Endothelial cell of umbilical vein (primary cell): Measurements from ENCODE around the gene PCDHA5. TPM values are rescaled to one million over a fixed set of nuclear protein-coding genes. Genes with fewer than 3 reads are reported as not detected.

Experiments
- BruUV-seq: library from RNA; stranded (reverse); fragments of 400-500 nt; replicated peaks from 2 replicates; lab custom pipeline; 2021; lab: Mats Ljungman, UMichigan
- CTCF ChIA-PET: fragments of 300-600, 350-600 bp; sonication (Branson Sonifier 250); formaldehyde crosslinking; loops from one replicate; lab custom pipeline; 2021; ENCODE audit warnings: antibody characterized with exemption, inconsistent platforms; lab: Charles Lee
- POLR2A ChIA-PET: fragments of 300-600, 350-600 bp; sonication (Branson Sonifier 250); formaldehyde crosslinking; loops from one replicate; lab custom pipeline; 2021; ENCODE audit warnings: antibody characterized with exemption, inconsistent platforms; lab: Charles Lee
- DNase-seq: peaks from one replicate; pipeline ENCODE4 v3.0.0-alpha.2; 2011; ENCODE audit warnings: low read depth, low spot score
- FAIRE-seq: peaks from 2 replicates; lab custom pipeline; 2011; peaks lifted over from hg19 to GRCh38; lab: Jason Lieb, UNC
- H2AFZ ChIP-seq: 2 replicates; pipeline ENCODE4 v1.6.0; 2012; ENCODE audit warnings: low read depth, low read length, control low read depth, inconsistent platforms
- H3K27ac ChIP-seq: 2 replicates; pipeline ENCODE4 v1.5.1; 2011; ENCODE audit warnings: low read depth, mild to moderate bottlenecking, control low read depth, low read length, moderate library complexity; ENCODE audit not compliant: insufficient read depth
- H3K27me3 ChIP-seq, 2 experiments: 2 replicates each; pipeline versions ENCODE4 v1.6.0 to v1.6.1; 2011; ENCODE audit warnings: low read length in 2 of 2, mixed read lengths in 1 of 2; ENCODE audit not compliant: control insufficient read depth in 2 of 2, insufficient read depth in 2 of 2
- H3K36me3 ChIP-seq, 2 experiments: 2 replicates in 1 of 2; 3 replicates in 1 of 2; pipeline ENCODE4 v1.5.1; 2011; ENCODE audit warnings: low read length in 2 of 2, mild to moderate bottlenecking in 1 of 2, moderate library complexity in 1 of 2; ENCODE audit not compliant: control insufficient read depth in 2 of 2, insufficient read depth in 2 of 2; ENCODE audit errors: extremely low read depth in 1 of 2
- H3K4me1 ChIP-seq: 3 replicates; pipeline ENCODE4 v1.5.1; 2011; ENCODE audit warnings: mild to moderate bottlenecking, low read length; ENCODE audit not compliant: control insufficient read depth, insufficient read depth; ENCODE audit errors: extremely low read depth
- H3K4me2 ChIP-seq: 2 replicates; pipeline ENCODE4 v1.6.1; 2011; ENCODE audit warnings: low read length, control low read depth, mixed read lengths; ENCODE audit not compliant: insufficient read depth
- H3K4me3 ChIP-seq, 3 experiments: fragments of 200-600 bp in 1 of 3; sonication (generic), shearing (Covaris generic) in 1 of 3; replicated peaks in 1 of 3; 2 replicates each; pipeline ENCODE4 v1.5.1; 2011 to 2016; ENCODE audit warnings: control low read depth in 3 of 3, low read length in 3 of 3, mild to moderate bottlenecking in 2 of 3, inconsistent platforms in 1 of 3, low read depth in 1 of 3, moderate library complexity in 1 of 3; ENCODE audit not compliant: insufficient read depth in 1 of 3
- H3K79me2 ChIP-seq: 2 replicates; pipeline ENCODE4 v1.6.0; 2012; ENCODE audit warnings: low read length, inconsistent platforms; ENCODE audit not compliant: control insufficient read depth, insufficient read depth
- H3K9ac ChIP-seq: replicated peaks from 2 replicates; pipeline ENCODE3; 2011; ENCODE audit warnings: low read length, control low read depth; ENCODE audit not compliant: insufficient read depth; ENCODE audit errors: extremely low read depth
- H3K9me1 ChIP-seq: replicated peaks from 3 replicates; pipeline ENCODE4 v1.6.0; 2011; ENCODE audit warnings: mild to moderate bottlenecking, low read length; ENCODE audit not compliant: control insufficient read depth, insufficient read depth; ENCODE audit errors: extremely low read depth
- H3K9me3 ChIP-seq: replicated peaks from 2 replicates; pipeline ENCODE4 v1.5.1; 2012; ENCODE audit warnings: low read length, inconsistent platforms; ENCODE audit not compliant: control insufficient read depth, insufficient read depth
- H4K20me1 ChIP-seq: replicated peaks from 2 replicates; pipeline ENCODE3; 2011; ENCODE audit warnings: mild to moderate bottlenecking, low read length; ENCODE audit not compliant: control insufficient read depth, insufficient read depth; ENCODE audit errors: extremely low read depth
- CTCF ChIP-seq, 2 donors: IDR thresholded peaks; 1 replicate in 1 of 2; 2 replicates in 1 of 2; pipeline ENCODE4 v1.5.1; 2011; ENCODE audit warnings: low read length in 2 of 2, mild to moderate bottlenecking in 2 of 2, moderate library complexity in 2 of 2, control low read depth in 1 of 2, inconsistent platforms in 1 of 2, low read depth in 1 of 2; ENCODE audit not compliant: insufficient read depth in 1 of 2; ENCODE audit errors: extremely low read depth in 1 of 2
- EZH2 ChIP-seq: IDR thresholded peaks from 2 replicates; pipeline ENCODE4 v1.6.1; 2012; ENCODE audit warnings: borderline replicate concordance, low read depth, mild to moderate bottlenecking, moderate library complexity, low read length, inconsistent platforms; ENCODE audit not compliant: severe bottlenecking
- FOS ChIP-seq: IDR thresholded peaks from 2 replicates; pipeline ENCODE4 v1.6.1; 2011; ENCODE audit warnings: mild to moderate bottlenecking, low read length, moderate library complexity, borderline replicate concordance; ENCODE audit not compliant: insufficient read depth
- GATA2 ChIP-seq: IDR thresholded peaks from 2 replicates; pipeline ENCODE4 v1.7.0; 2011; ENCODE audit warnings: low read depth, mild to moderate bottlenecking, moderate library complexity, mixed read lengths, low read length; ENCODE audit not compliant: insufficient read length, insufficient read depth
- JUN ChIP-seq: IDR thresholded peaks from 2 replicates; pipeline ENCODE4 v1.6.1; 2011; ENCODE audit warnings: borderline replicate concordance, low read depth; ENCODE audit not compliant: insufficient read length, insufficient read depth
- MAX ChIP-seq: IDR thresholded peaks from 2 replicates; pipeline ENCODE4 v1.6.1; 2011; ENCODE audit not compliant: insufficient read depth, insufficient read length
- MYC ChIP-seq: IDR thresholded peaks from one replicate; pipeline ENCODE4 v1.6.1; 2011; ENCODE audit warnings: mild to moderate bottlenecking, low read depth, low read length
- POLR2A ChIP-seq: IDR thresholded peaks from 2 replicates; pipeline ENCODE4 v1.6.1; 2012; ENCODE audit warnings: low read depth, mild to moderate bottlenecking, control low read depth, low read length
- POLR2AphosphoS5 ChIP-seq: IDR thresholded peaks from 2 replicates; pipeline ENCODE4 v1.6.1; 2012; ENCODE audit warnings: low read depth, mild to moderate bottlenecking, control low read depth, low read length, moderate library complexity; ENCODE audit not compliant: insufficient read depth
- dilution Hi-C: fragments of 300-500 bp; cut with MboI; formaldehyde crosslinking; loops from one replicate; pipeline ENCODE4 v1.15.0; 2019; ENCODE audit warnings: low sequenced_read_pairs; ENCODE audit not compliant: extremely low pct_ligation_motif_present
- intact Hi-C: fragments of 100-400 bp; cut with micrococcal nuclease; formaldehyde crosslinking; loops from one replicate; pipeline ENCODE4 v1.10.0; 2022
- polyA plus RNA-seq, 4 experiments: library from polyadenylated mRNA; depleted of rRNA in 3 of 4; stranded (reverse) in 3 of 4; unstranded in 1 of 4; fragments of >200 nt; gene quantifications; 2 replicates each; pipeline versions ENCODE4 v1.2.1 to v1.2.3, GENCODE V29; 2011 to 2012; ENCODE audit warnings: missing spikeins in 1 of 4
- total RNA-seq: library from RNA; stranded (reverse); gene quantifications from 2 replicates; pipeline ENCODE4 v1.2.3, GENCODE V29; 2021

The PCDHA5 gene
- total and polyA plus RNA-seq, 2 donors (not counting 3 experiments of a cell fraction or from before 2014, with no cell fraction given): not detected

GRCh38 chr5:140857987-140858240, 36.5 kb downstream of the PCDHA5 start:
- H4K20me1 ChIP-seq: no peaks in the 10 kb centered on the region
- no peak overlapping the region for H3K9ac ChIP-seq
- no peak overlapping the region for H3K4me3 ChIP-seq
- TF ChIP-seq MYC (no peak), POLR2AphosphoS5 (no peak), CTCF (IDR thresholded peaks at IDR 0.05; ENCODE audit: extremely low read depth in 1 of 2, insufficient read depth in 1 of 2, low read depth in 1 of 2, low read length in 2 of 2) (no peak)
- no peaks in the 10 kb centered on the region for H3K9me1 ChIP-seq
- no peak overlapping the region for H3K27ac ChIP-seq
- no TSS peak for BruUV-seq
- no peaks in the 10 kb centered on the region for H3K9me3 ChIP-seq
- intact Hi-C loops: no loop called here
- H3K27me3 ChIP-seq: no peaks in the 10 kb centered on the region
- no peaks in the 10 kb centered on the region for H3K36me3 ChIP-seq
- DNase-seq (no peak), FAIRE-seq (no peak)
- ChIA-PET CTCF (no interaction called here), POLR2A (no interaction called here)
- no peak overlapping the region for H3K4me2 ChIP-seq
- no peak overlapping the region for H2AFZ ChIP-seq
- no peaks in the 10 kb centered on the region for H3K4me1 ChIP-seq
- no peaks in the 10 kb centered on the region for H3K79me2 ChIP-seq
- dilution Hi-C loops: no loop called here

- no peaks in the 10 kb centered on the region for H3K36me3 ChIP-seq
- TF ChIP-seq MYC: no peak
- no peak for TF ChIP-seq POLR2AphosphoS5
- no peak for TF ChIP-seq MAX
- TF ChIP-seq GATA2: no peak
- TF ChIP-seq JUN: no peak
- no peak for TF ChIP-seq CTCF (IDR thresholded peaks at IDR 0.05; ENCODE audit: extremely low read depth in 1 of 2, insufficient read depth in 1 of 2, low read depth in 1 of 2, low read length in 2 of 2)
- TF ChIP-seq POLR2A: no peak
- no peak for TF ChIP-seq FOS
- TF ChIP-seq EZH2: no peak
- POLR2A ChIA-PET: no interaction called here
- no peak overlapping the region for H3K4me2 ChIP-seq
- H3K9me1 ChIP-seq: no peaks in the 10 kb centered on the region
- no peak overlapping the region for H2AFZ ChIP-seq
- dilution Hi-C loops: no loop called here
- no peaks in the 10 kb centered on the region for H3K79me2 ChIP-seq
- H3K9me3 ChIP-seq: no peaks in the 10 kb centered on the region
- no peak overlapping the region for H3K9ac ChIP-seq
- H3K4me1 ChIP-seq: no peaks in the 10 kb centered on the region
- CTCF ChIA-PET: no interaction called here
- BruUV-seq: no TSS peak
- no peaks in the 10 kb centered on the region for H4K20me1 ChIP-seq
- H3K4me3 ChIP-seq: no peak overlapping the region
- DNase-seq (no peak), FAIRE-seq (no peak)
- intact Hi-C loops: no loop called here
- no peak overlapping the region for H3K27ac ChIP-seq
- no peaks in the 10 kb centered on the region for H3K27me3 ChIP-seq
Observed at GRCh38 chr5:140862441-140863295, 41.3 kb downstream of the PCDHA5 start.
